Activated T-cell treated with anti-CD3 and anti-CD28 coated beads, Interleukin-2, amount 50 U/mL, for 4 hours (primary cell): ENCODE measurements around the gene APOBEC4. TPM values are rescaled to one million over a fixed set of nuclear protein-coding genes. Genes with fewer than 3 reads are reported as not detected.

Experiments
- ATAC-seq, 2 donors: fragments of 200-7000 bp; cut with Tn5 transposase; one replicate each; pipeline ENCODE4 v1.10.0; 2021
- DNase-seq: peaks from one replicate; pipeline ENCODE4 v3.0.0-alpha.2; 2020
- H3K27me3 Mint-ChIP-seq: one replicate; pipeline ENCODE4 v1.8.0; 2021; ENCODE audit warnings: low read depth, mixed read lengths
- H3K36me3 Mint-ChIP-seq: one replicate; pipeline ENCODE4 v1.8.0; 2022; ENCODE audit warnings: mixed read lengths; ENCODE audit not compliant: insufficient read depth
- H3K4me1 Mint-ChIP-seq: one replicate; pipeline ENCODE4 v1.8.0; 2021; ENCODE audit warnings: low read depth, mixed read lengths
- H3K4me3 Mint-ChIP-seq: one replicate; pipeline ENCODE4 v1.8.0; 2021; ENCODE audit warnings: mild to moderate bottlenecking, moderate library complexity, mixed read lengths
- H3K9me3 Mint-ChIP-seq: one replicate; pipeline ENCODE4 v1.8.0; 2021; ENCODE audit warnings: mixed read lengths
- total RNA-seq, 3 donors: library from RNA; stranded (reverse); gene quantifications; one replicate each; pipeline ENCODE4 v1.2.1, GENCODE V29; 2021

The APOBEC4 gene
- total RNA-seq, 3 donors from 2014 or later = not detected

GRCh38 chr1:183653462-183653794 lies 312 bp upstream of the APOBEC4 start:
- Mint-ChIP-seq H3K4me1 (peaks cover 34% of the 10 kb centered on the region), H3K27me3 (no peaks in the 10 kb centered on the region)
- ATAC-seq = no peak

GRCh38 chr1:183652107-183652506 lies 1.0 kb downstream of the APOBEC4 start:
- H3K4me3 Mint-ChIP-seq = no peak overlapping the region
- DNase-seq = no peak
- peaks cover 2% of the 10 kb centered on the region for H3K27me3 Mint-ChIP-seq
- no peaks in the 10 kb centered on the region for H3K9me3 Mint-ChIP-seq
- no peaks in the 10 kb centered on the region for H3K36me3 Mint-ChIP-seq
- ATAC-seq = peak; percentile 92 to 95
- peaks cover 34% of the 10 kb centered on the region for H3K4me1 Mint-ChIP-seq

More at GRCh38 chr1:183653462-183653794, 312 bp upstream of the APOBEC4 start:
- no peak overlapping the region for H3K4me3 Mint-ChIP-seq
- H3K36me3 Mint-ChIP-seq = no peaks in the 10 kb centered on the region
- no peak for DNase-seq
- no peaks in the 10 kb centered on the region for H3K9me3 Mint-ChIP-seq

GRCh38 chr1:183651612-183652011 lies 1.5 kb downstream of the APOBEC4 start:
- peaks cover 34% of the 10 kb centered on the region for H3K4me1 Mint-ChIP-seq
- no peaks in the 10 kb centered on the region for H3K9me3 Mint-ChIP-seq
- DNase-seq (no peak), ATAC-seq (no peak)
- no peaks in the 10 kb centered on the region for H3K36me3 Mint-ChIP-seq
- no peak overlapping the region for H3K4me3 Mint-ChIP-seq
- peaks cover 2% of the 10 kb centered on the region for H3K27me3 Mint-ChIP-seq

GRCh38 chr1:183648042-183648441 lies 5.1 kb downstream of the APOBEC4 start:
- DNase-seq (no peak), ATAC-seq (no peak)
- Mint-ChIP-seq H3K4me1 (peaks cover 21% of the 10 kb centered on the region), H3K4me3 (no peak overlapping the region), H3K9me3 (no peaks in the 10 kb centered on the region), H3K36me3 (no peaks in the 10 kb centered on the region), H3K27me3 (peaks cover 2% of the 10 kb centered on the region)

- peaks cover 2% of the 10 kb centered on the region for H3K27me3 Mint-ChIP-seq
- no peak overlapping the region for H3K4me3 Mint-ChIP-seq
- no peak for ATAC-seq
- H3K4me1 Mint-ChIP-seq = peaks cover 9% of the 10 kb centered on the region
- no peak for DNase-seq
- no peaks in the 10 kb centered on the region for H3K9me3 Mint-ChIP-seq
- no peaks in the 10 kb centered on the region for H3K36me3 Mint-ChIP-seq
Measured at GRCh38 chr1:183646776-183647175, 6.3 kb downstream of the APOBEC4 start.

GRCh38 chr1:183645531-183645930 lies 7.6 kb downstream of the APOBEC4 start:
- ATAC-seq = no peak
- no peak for DNase-seq
- Mint-ChIP-seq H3K27me3 (peaks cover 2% of the 10 kb centered on the region), H3K4me3 (no peak overlapping the region), H3K9me3 (no peaks in the 10 kb centered on the region), H3K4me1 (no peaks in the 10 kb centered on the region), H3K36me3 (no peaks in the 10 kb centered on the region)

GRCh38 chr1:183642166-183642565 lies 10.9 kb downstream of the APOBEC4 start:
- Mint-ChIP-seq H3K4me1 (no peaks in the 10 kb centered on the region), H3K27me3 (no peaks in the 10 kb centered on the region)
- ATAC-seq = no peak

GRCh38 chr1:183640193-183640592 lies 12.9 kb downstream of the APOBEC4 start:
- DNase-seq = no peak
- ATAC-seq = no peak
- Mint-ChIP-seq H3K4me3 (no peak overlapping the region), H3K27me3 (no peaks in the 10 kb centered on the region), H3K9me3 (no peaks in the 10 kb centered on the region), H3K4me1 (peaks cover 9% of the 10 kb centered on the region), H3K36me3 (no peaks in the 10 kb centered on the region)

More at GRCh38 chr1:183642166-183642565, 10.9 kb downstream of the APOBEC4 start:
- Mint-ChIP-seq H3K36me3 (no peaks in the 10 kb centered on the region), H3K9me3 (no peaks in the 10 kb centered on the region), H3K4me3 (no peak overlapping the region)
- DNase-seq = no peak

- H3K4me1 Mint-ChIP-seq = peaks cover 18% of the 10 kb centered on the region
- H3K36me3 Mint-ChIP-seq = no peaks in the 10 kb centered on the region
- no peak overlapping the region for H3K4me3 Mint-ChIP-seq
- no peaks in the 10 kb centered on the region for H3K27me3 Mint-ChIP-seq
- no peak for DNase-seq
- no peaks in the 10 kb centered on the region for H3K9me3 Mint-ChIP-seq
- ATAC-seq = no peak
Measured at GRCh38 chr1:183638649-183639387, 14.3 kb downstream of the APOBEC4 start.

GRCh38 chr1:183636783-183637182 lies 16.3 kb downstream of the APOBEC4 start:
- Mint-ChIP-seq H3K36me3 (peaks cover 3% of the 10 kb centered on the region), H3K4me1 (peaks cover 34% of the 10 kb centered on the region), H3K9me3 (no peaks in the 10 kb centered on the region), H3K27me3 (no peaks in the 10 kb centered on the region), H3K4me3 (peak overlapping the region; percentile 97)
- DNase-seq (no peak), ATAC-seq (no peak)

GRCh38 chr1:183636334-183636682 lies 16.8 kb downstream of the APOBEC4 start:
- H3K36me3 Mint-ChIP-seq = peaks cover 4% of the 10 kb centered on the region
- H3K9me3 Mint-ChIP-seq = no peaks in the 10 kb centered on the region
- DNase-seq (no peak), ATAC-seq (no peak)
- no peaks in the 10 kb centered on the region for H3K27me3 Mint-ChIP-seq
- peaks cover 36% of the 10 kb centered on the region for H3K4me1 Mint-ChIP-seq
- peak overlapping the region; percentile 97 for H3K4me3 Mint-ChIP-seq

- peaks cover 39% of the 10 kb centered on the region for H3K4me1 Mint-ChIP-seq
- H3K27me3 Mint-ChIP-seq = no peaks in the 10 kb centered on the region
- peaks cover 6% of the 10 kb centered on the region for H3K36me3 Mint-ChIP-seq
- ATAC-seq = peak; percentile 92 to 95
- H3K9me3 Mint-ChIP-seq = no peaks in the 10 kb centered on the region
- DNase-seq = peak; percentile 96
- peak within 1 kb of the TSS; percentile 97 for H3K4me3 Mint-ChIP-seq
Measured at GRCh38 chr1:183635606-183636333, 17.3 kb downstream of the APOBEC4 start, which contains the start of gene ARPC5. Gene ARPC5 (minus strand): TSS chr1:183635783. CDS start chr1:183635659, 124 bp downstream.

GRCh38 chr1:183635099-183635605 lies 18.0 kb downstream of the APOBEC4 start:
- Mint-ChIP-seq H3K4me3 (peak overlapping the region; percentile 97), H3K36me3 (peaks cover 11% of the 10 kb centered on the region), H3K9me3 (no peaks in the 10 kb centered on the region), H3K4me1 (peaks cover 45% of the 10 kb centered on the region), H3K27me3 (no peaks in the 10 kb centered on the region)
- DNase-seq (peak; percentile 8), ATAC-seq (peak; percentile 7 to 11)

GRCh38 chr1:183634429-183635065 lies 18.6 kb downstream of the APOBEC4 start:
- ATAC-seq (no peak), DNase-seq (no peak)
- Mint-ChIP-seq H3K36me3 (peaks cover 11% of the 10 kb centered on the region), H3K4me3 (peak overlapping the region; percentile 97), H3K4me1 (peaks cover 47% of the 10 kb centered on the region), H3K27me3 (no peaks in the 10 kb centered on the region), H3K9me3 (no peaks in the 10 kb centered on the region)
